ENCODE results near the gene PRSS35. TPM values are rescaled to one million over a fixed set of nuclear protein-coding genes. Genes with fewer than 3 reads are reported as not detected.

Gene PRSS35
- polyA plus RNA-seq, 1 of the 3 experiments (the other 2 are of a cell fraction) = 0.36 TPM

- TF ChIP-seq RXRA (IDR thresholded peaks at IDR 0.05; ENCODE audit: borderline replicate concordance, low read depth) (no peak), TCF12 (IDR thresholded peaks at IDR 0.05) (no peak)
These were observed 48.4 kb upstream of the PRSS35 start (continued) for GRCh38 chr6:83463886-83464285.

- Histone ChIP-seq H4K20me1 (ENCODE audit: insufficient read depth) (no peaks in the 10 kb centered on the region), H3F3A (replicated peaks; ENCODE audit: insufficient read depth) (no peaks in the 10 kb centered on the region), H3K4me1 (ENCODE audit: control insufficient read depth in 1 of 2, insufficient read depth in 2 of 2, low read depth in 1 of 2, low read length in 1 of 2) (no peaks in the 10 kb centered on the region), H3K4me2 (no peak overlapping the region), H3K79me2 (ENCODE audit: insufficient read depth) (no peaks in the 10 kb centered on the region), H3K9me2 (no peaks in the 10 kb centered on the region), H3K36me3 (replicated peaks in 1 of 2; ENCODE audit: control insufficient read depth in 1 of 2, insufficient read depth in 2 of 2, low read length in 1 of 2) (no peaks in the 10 kb centered on the region), H3K9me3 (no peaks in the 10 kb centered on the region), H3K9ac (no peak overlapping the region), H3K27me3 (ENCODE audit: insufficient read depth) (no peaks in the 10 kb centered on the region), H3K4me3 (ENCODE audit: low read depth in 2 of 2, low read length in 1 of 2) (no peak overlapping the region), H2AFZ (ENCODE audit: low read depth) (no peak overlapping the region), H3K27ac (ENCODE audit: low read depth in 2 of 2, low read length in 1 of 2) (no peak overlapping the region)
- POLR2A ChIA-PET = interaction anchor here (0.6 kb wide), 1 partner anchor 1038 kb away, joined by 4 read pairs; no protein-coding TSS in a partner anchor
- TF ChIP-seq FOXJ3 (CRISPR knock-in tag; IDR thresholded peaks at IDR 0.05) (no peak), TEAD4 (IDR thresholded peaks at IDR 0.05; ENCODE audit: borderline replicate concordance, insufficient read depth) (no peak)
- CTCF ChIA-PET = interaction anchor here (0.6 kb wide), 1 partner anchor 15 kb away, joined by 3 read pairs; no protein-coding TSS in a partner anchor
- no peak for DNase-seq
- 86% methylated on average over 5 of the region's 5 CpGs for WGBS (ENCODE audit: low lambda C conversion rate)
These were observed 47.8 kb upstream of the PRSS35 start for GRCh38 chr6:83464381-83465140.

GRCh38 chr6:83466328-83466727 is 46.0 kb upstream of the PRSS35 start:
- Histone ChIP-seq H3K36me3 (replicated peaks in 1 of 2; ENCODE audit: control insufficient read depth in 1 of 2, insufficient read depth in 2 of 2, low read length in 1 of 2) (no peaks in the 10 kb centered on the region), H3F3A (replicated peaks; ENCODE audit: insufficient read depth) (no peaks in the 10 kb centered on the region), H3K4me1 (ENCODE audit: control insufficient read depth in 1 of 2, insufficient read depth in 2 of 2, low read depth in 1 of 2, low read length in 1 of 2) (no peaks in the 10 kb centered on the region), H4K20me1 (ENCODE audit: insufficient read depth) (no peaks in the 10 kb centered on the region), H3K27me3 (ENCODE audit: insufficient read depth) (no peaks in the 10 kb centered on the region; the same call in 1 of the 2 replicates), H3K9me3 (no peaks in the 10 kb centered on the region), H2AFZ (ENCODE audit: low read depth) (no peak overlapping the region), H3K79me2 (ENCODE audit: insufficient read depth) (no peaks in the 10 kb centered on the region), H3K4me2 (no peak overlapping the region), H3K9me2 (no peaks in the 10 kb centered on the region), H3K27ac (ENCODE audit: low read depth in 2 of 2, low read length in 1 of 2) (no peak overlapping the region), H3K9ac (no peak overlapping the region), H3K4me3 (ENCODE audit: low read depth in 2 of 2, low read length in 1 of 2) (no peak overlapping the region)
- ChIA-PET POLR2A (no interaction called here), CTCF (no interaction called here)
- no peak for DNase-seq
- no peak for TF ChIP-seq RAD21 (IDR thresholded peaks at IDR 0.05; ENCODE audit: low read length)
- TF ChIP-seq JUND (IDR thresholded peaks at IDR 0.05) = no peak
- no peak for TF ChIP-seq MXI1 (IDR thresholded peaks at IDR 0.05; ENCODE audit: low read depth, low read length)
- no peak for TF ChIP-seq RFX5 (IDR thresholded peaks at IDR 0.05; ENCODE audit: low read length)
- TF ChIP-seq TCF12 (IDR thresholded peaks at IDR 0.05) = no peak
- TF ChIP-seq IRF3 (IDR thresholded peaks at IDR 0.05; ENCODE audit: low read depth, low read length) = no peak
- TF ChIP-seq ELF1 (IDR thresholded peaks at IDR 0.05) = no peak
- TF ChIP-seq FOSL2 (IDR thresholded peaks at IDR 0.05; ENCODE audit: borderline replicate concordance, low read depth) = no peak
- no peak for TF ChIP-seq USF1 (IDR thresholded peaks at IDR 0.05; ENCODE audit: borderline replicate concordance, low read depth)
- TF ChIP-seq CHD2 (IDR thresholded peaks at IDR 0.05; ENCODE audit: low read length, partially characterized antibody) = no peak
- no peak for TF ChIP-seq TAF1 (IDR thresholded peaks at IDR 0.05; ENCODE audit: borderline replicate concordance, low read depth, low read length)
- no peak for TF ChIP-seq USF2 (IDR thresholded peaks at IDR 0.05; ENCODE audit: borderline replicate concordance, low read depth, low read length)
- no peak for TF ChIP-seq GATA2 (CRISPR knock-in tag; IDR thresholded peaks at IDR 0.05)
- no peak for TF ChIP-seq ZBTB33 (IDR thresholded peaks at IDR 0.05; ENCODE audit: borderline replicate concordance, low read depth)
- no peak for TF ChIP-seq RCOR1 (IDR thresholded peaks at IDR 0.05; ENCODE audit: low read length)
- TF ChIP-seq POLR2AphosphoS5 (IDR thresholded peaks at IDR 0.05; ENCODE audit: low read depth, low read length) = no peak
- no peak for TF ChIP-seq FOXM1 (IDR thresholded peaks at IDR 0.05; ENCODE audit: low read depth)
- 70% methylated on average over 6 of the region's 6 CpGs for WGBS (ENCODE audit: low lambda C conversion rate)

All from SK-N-SH (cell line).